Left hindlimb (tissue), 1 donor: ENCODE results near the gene PDGFA.

Source experiments
- DNase-seq: peaks from one replicate; pipeline ENCODE4 v3.0.0-alpha.2; 2018

The PDGFA gene

DNA sequence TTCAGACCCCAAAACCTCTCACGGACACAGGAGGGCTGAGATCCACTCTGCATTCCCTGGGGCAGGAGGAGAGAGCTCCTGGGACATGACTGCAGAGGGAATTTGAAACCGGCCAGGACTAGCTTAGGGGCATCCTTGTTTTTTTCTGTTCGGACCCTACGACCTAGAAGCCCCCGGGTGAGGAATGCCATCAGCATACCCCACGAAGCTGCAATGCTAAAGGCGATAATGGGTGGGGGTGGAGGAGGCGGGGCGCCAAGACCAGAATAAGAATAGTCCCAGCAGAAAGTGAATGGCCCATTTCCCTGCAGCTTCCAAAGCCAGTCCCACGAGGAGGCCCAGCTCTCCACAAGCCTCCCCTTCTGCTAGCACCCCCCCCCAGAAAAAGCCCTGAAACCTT is 4.0 kb downstream of the PDGFA start:
- DNase-seq, result no peak

DNA sequence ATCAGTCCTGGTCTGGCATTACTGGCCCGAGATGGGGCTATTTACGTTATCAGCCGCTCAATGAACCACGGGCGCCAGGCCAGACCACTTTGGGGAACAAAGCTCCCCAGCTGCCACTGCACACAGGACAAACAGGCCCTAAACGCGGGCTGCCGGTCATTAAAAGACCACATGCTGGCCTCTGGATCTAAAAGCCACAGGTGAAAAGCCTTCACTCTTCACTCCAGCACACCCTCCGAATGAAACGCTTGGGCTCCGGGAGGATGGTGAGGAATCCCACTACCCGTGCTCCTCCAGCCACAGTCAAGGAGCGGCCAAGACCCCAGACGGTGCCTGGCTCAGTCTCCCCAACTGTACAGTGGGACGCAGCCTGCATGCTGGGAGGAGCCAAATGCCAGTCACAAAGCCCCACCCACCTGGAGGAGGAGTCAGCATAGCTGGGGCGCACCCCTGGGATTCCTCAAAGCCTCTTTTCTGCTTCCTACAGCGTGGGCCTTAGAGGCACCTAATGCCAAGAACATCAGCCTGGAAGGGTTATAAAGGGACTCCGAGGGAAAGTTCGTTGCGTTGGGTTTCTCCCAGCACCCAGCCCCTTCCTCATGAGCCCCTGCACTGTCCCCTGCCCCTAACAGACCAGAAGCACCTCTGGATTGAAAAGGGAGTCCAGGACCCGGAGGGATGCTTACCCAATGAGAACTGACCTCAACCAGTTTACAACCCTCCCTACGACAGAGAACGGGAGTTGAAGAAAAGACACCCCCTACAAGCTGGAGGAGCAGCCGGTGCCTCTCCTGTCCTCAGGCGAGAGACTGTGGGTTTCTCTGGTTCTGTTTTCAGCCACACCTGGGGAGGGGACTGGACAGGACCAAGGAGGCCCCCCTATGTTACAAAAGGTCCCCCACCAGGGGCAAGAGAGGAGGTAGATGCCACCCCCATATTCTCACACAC is 4.7 kb downstream of the PDGFA start:
- DNase-seq, result no peak

DNA sequence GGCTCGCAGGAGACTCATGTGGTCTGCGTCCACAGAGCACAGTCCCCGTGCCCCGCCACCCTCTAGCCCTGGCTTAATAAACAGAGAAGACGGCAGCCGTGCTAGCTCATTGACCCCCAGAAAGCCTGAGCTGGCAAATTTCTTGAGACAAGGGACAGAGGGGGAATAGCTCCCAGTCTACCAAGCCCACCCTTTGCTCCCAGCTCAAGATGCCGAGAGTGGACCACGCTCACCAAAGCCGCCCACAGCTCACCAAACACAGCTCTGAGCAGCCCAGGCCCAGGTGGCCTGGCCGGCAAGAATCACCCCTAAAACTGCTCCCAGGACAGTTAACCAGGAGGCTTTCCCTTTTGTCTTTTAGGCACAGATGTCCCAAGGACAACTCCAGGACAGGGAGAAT is 5.4 kb downstream of the PDGFA start:
- DNase-seq, result no peak

DNA sequence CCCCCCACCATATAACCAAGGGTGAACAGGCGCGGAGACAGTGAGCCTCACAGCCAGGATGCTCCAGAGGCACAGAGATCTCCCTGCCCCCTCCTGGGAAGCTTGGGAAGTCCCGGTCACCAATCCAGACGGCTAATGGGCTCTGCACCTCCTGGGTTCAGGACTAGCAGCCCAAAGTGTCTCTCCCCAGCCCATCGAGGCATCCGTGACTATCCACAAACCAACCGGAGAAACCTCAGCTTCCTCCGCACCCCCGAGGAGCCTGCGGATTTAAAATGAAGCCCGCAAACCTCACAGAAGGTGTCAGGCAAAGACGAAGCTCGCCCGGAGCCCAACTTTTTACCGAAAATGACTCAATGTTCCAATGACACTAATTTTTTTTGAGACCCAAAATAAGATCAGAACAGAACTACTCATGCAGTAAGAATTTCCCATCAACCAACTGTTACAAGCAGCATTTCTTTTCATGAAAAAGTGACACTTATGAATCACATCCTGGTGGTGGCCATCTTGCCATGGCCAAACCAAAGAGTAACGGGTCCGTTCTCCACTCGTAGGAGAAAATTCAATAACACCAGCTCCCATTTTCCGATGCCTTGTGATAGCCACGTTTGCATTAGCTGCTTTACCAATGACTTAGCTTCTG is 6.0 kb downstream of the PDGFA start:
- no peak for DNase-seq

DNA sequence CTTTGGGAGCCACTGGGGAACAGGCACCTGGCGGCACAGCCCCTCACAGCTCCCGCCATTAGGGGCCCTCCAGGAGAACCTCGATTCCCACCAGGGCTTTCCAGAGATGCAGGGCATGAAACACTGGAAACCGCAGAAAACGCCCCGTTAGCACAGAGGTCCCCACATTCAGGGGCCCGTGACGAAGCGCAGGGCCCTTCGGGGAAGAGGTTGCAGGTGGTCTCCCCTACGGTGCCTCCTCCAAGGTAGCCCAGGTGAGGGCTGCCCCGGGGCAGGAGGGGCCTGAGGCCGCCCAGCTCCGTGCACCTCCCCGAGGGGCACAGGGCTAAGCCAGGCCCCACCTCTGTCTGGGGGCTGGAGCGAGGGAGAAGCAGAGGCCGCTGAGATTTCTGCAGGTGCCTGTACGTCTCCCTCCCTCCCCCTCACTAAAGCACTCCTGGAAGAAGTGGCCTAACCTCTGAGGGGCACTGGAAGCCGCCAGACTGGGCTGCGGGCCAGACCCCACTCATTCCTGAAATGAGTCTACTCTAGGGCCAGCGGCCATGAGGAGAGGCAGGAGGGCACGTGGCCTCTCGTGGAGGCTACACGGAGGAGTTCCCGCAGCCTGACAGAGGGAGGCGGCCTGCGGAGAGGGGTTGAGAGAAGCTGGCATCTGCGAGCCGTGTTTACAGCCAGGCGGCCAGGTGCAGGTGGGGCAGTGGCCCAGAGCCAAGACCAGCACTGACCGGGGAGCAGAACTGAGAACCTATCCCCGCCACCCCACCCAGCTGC is 6.9 kb downstream of the PDGFA start:
- DNase-seq, result no peak

DNA sequence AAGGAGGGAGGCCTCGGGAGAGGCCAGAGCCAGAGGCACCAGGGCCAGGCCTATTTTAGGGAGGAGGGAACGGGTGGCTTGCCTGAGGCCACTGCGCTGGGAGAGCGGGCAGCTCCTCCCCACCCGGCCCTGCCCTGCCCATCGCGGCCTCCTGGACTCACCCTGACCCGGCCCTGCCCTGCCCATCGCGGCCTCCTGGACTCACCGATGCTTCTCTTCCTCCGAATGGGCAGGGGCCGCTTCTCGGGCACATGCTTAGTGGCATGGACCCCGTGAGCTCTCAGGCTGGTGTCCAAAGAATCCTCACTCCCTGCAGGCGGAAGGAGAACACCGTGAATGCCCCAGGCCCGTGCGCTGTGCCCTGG is 7.5 kb downstream of the PDGFA start:
- no peak for DNase-seq

DNA sequence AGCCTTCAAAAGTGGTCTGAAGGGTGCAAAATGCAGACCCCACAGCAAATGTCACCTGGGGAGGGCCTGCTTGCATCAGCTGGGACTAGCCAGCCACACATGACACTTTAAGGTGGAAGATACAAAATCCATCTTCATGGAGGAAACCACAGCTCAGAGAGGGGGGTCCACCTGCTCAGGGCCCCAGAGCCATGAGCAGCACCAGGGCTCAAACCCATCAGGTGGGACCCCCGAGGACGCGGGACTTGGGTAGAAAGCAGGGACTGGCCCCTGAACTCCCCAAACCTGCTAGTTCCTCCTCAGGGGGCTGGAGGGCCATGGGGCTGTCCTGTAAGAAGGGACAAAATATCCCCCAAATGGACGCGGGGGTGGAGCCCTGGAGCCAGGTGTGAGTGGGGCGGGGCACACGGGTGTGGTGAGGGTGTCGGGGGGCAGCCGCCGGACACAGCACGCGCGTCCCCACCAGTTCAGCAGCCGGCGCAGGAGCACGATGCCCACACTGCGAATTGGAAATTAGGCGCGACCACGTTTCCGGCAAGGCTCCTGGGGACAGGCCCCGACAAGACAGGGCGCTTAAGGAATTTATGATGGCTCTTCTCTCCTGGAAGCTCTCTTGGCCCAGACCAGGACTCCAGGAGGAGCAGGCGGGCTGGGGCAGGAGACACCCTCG is 8.0 kb downstream of the PDGFA start:
- peak; percentile 23 for DNase-seq

DNA sequence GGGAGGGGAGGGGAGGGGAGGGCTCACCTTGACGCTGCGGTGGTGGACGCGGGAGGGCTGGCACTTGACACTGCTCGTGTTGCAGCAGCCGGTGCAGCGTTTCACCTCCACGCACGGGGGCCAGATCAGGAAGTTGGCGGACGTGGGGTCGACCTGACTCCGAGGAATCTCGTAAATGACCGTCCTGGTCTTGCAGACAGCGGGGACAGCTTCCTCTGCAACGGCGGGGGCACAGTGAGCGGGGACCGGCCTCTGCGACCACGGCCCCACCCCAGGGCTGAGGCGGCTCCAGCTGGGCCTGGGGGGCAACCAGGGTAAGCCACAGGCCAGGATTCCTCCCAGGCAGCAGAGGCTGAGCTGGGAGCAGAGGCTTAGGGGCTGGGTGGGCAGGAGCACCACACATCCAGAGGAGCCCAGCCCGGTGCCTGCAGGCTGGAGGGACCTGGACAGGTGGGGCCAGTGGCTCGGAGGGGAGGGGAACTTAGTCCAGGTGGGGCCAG is 8.8 kb downstream of the PDGFA start:
- DNase-seq, result peak; percentile 12

DNA sequence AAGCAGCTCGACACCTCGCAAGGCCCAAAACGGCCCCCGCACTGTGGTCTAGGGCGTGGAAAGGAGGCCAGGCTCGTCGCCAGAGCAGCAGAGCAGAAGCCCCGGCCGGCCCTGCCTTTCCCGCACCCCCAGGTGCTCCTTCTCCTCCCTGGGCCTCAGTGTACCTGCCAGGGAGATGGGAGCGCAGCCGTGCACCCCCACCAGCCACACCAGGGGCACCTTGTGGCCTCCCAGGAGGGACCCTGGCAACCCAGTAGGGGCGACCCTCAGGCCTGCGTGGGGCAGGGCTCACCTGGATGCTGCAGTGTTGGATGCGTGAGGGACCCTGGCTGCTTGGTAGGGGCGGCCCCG is 9.5 kb downstream of the PDGFA start:
- peak; percentile 23 for DNase-seq

DNA sequence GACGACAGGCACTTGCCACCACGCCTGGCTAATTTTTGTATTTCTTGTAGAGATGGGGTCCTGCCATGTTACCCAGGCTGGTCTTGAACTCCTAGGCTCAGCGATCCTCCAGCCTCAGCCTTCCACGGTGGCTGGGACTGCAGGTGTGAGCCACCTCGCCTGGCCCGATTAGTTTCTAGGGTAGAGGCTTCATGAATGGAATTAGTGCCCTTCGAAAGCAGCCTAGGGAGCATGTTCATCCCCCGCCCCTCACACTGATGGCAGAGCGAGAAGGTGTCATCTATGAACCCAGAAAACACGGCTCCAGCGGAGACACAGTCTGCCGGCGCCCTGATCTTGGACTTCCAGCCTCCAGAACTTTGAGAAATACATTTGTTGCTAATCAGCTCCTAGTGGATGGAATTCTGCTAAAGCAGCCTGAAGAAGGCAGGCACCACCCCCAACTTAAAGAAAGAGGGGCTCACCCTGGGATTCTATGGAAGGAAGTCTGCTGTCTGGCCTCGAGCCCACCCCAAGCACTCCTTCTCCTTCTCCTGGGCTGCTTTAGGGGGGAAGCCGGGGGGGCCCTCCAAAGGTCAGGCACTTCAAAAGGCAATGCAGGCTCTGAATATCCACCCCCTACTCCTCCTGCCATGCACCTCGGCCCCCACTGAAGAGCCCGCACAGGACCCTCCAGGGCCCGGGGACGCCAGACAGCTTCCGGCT is 10.1 kb downstream of the PDGFA start:
- DNase-seq, result peak; percentile 19

DNA sequence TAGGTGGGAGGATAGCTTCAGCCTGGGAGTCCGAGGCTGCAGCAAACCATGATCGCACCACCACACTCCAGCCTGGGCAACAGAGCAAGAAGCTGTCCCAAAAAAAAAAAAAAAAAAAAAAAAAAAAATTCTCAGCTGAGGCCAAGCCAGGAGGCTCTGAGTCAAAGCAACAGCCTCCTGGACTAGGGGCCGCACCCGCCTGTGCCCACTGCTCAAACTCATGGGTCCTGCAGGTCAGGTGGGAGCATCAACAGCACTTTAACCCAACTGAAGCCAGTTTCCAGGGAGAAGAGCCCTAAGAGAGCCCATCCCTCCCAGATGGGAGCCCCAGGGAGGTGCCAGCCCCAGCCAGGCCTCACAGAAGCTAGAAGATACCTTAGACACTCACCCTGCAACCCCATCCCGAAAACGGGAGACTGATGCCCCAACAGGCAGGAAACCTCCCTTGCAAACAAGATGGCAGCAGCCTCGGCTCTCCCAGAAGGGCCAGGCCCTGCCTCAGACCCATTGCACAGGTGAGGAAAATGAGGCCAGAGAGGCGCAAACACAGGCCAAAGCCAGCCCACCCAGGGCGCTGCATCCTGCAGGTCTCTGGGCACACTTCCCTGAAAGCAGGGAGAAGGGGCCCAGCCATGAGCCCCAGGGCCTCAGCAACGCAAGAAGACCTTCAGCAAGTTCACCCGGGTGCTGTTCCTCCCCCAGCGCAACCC is 11.0 kb downstream of the PDGFA start:
- DNase-seq, result no peak

DNA sequence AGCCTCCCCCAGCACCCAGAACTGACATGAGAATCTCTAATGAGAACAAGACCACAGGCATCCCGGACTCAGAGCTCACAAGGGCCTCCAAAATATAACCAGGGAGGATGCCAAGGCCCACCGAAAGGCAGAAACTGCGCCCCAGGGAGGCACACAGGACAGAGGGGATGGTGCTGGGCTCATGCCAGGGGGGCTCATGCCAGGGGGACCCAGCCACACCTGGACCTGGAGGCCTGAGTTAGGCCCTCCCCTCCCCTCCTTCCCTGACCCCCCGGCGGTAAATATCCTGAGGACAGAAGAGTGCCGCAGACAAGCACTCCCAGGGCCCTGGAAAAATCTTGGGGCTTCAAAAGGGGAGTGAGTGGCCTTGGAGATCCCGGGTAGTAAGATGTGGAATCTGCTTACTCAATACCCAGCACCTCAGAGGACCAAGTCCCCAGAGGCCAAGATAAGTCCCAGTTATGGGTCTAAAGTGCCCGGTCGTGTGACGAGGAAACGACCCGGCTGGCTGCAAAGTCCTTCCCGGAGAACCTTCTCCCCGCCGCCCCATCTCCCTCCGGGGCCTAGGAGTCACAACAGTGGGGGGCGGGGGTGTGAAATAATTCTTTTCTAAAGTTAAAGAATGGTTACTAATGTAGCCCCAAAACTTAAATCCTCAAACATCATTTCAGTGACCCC is 11.9 kb downstream of the PDGFA start:
- DNase-seq, result peak; percentile 22

DNA sequence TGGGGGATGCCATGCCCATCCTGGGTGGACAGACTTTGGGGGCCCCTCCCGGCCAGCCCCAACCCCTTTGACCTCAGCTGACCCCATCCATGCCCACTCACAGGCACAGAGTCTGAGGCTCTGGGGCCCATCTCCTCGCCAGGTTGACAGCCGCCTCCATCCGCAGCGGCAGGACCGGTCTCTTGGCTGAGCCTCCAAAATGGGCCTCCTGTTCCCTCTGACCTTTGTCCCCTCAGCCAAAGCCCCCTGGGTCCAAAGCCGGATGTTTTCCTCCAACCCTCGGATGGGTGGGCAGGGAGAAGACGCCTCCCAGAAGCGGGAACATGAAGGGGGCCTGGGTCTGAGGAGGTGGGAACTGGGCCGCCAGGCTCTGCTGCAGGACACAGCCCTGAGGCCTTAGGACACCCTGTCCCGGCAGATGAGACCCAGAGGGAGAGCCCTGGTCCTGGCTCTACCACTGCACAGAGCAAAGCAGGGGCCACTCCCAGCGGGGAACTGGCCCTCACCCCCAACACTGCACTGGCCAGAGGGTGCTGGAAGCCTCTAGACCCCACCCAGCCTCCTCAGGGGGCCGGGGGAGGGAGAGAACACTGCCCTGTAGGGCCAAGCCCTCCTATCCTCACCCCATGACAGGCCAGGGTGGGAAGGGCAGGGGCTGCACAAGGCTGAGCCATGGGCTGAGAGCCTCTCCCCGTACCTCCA is 12.6 kb downstream of the PDGFA start:
- peak; percentile 24 for DNase-seq

DNA sequence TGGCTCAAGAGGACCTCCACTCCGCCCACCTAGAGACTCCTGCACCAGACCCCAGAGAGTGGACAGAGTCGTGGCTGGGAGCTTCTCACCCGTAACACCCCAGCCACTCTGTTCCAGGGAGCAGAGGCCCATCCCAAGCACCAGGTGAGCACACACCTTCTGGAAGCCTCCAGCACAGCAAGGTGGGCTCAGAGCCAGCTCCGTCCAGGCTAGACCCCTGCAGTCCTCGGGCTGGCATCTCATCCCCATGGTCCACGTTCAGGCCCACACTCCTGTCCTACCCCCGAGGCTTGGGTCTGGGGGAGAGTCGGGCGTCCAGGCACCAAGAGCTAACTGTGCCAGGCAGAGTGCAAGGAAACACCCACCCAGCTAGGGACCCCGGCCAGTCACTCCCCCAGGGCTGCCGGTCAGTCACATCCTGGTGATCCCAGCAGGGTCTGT is 13.2 kb downstream of the PDGFA start:
- peak; percentile 29 for DNase-seq

DNA sequence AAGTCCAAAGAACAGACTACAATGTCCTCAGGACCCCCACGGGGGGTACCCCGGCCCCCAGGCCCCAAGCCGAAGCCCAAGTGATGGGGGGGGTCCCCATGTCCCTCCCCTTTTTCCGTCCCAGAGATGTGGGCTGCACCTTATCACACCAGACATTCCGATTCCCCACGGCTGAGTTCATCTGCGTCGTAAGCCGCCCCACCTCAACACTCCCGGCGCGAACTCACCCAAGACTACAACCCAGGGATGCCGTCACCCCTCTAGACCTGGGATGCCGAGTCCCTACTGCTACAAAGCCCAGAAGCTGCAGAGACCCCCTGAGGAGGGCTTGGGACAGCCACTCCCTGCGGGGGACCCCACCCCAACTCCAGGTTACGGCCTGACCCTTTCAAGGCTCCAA is 14.5 kb downstream of the PDGFA start:
- DNase-seq, result peak; percentile 26

DNA sequence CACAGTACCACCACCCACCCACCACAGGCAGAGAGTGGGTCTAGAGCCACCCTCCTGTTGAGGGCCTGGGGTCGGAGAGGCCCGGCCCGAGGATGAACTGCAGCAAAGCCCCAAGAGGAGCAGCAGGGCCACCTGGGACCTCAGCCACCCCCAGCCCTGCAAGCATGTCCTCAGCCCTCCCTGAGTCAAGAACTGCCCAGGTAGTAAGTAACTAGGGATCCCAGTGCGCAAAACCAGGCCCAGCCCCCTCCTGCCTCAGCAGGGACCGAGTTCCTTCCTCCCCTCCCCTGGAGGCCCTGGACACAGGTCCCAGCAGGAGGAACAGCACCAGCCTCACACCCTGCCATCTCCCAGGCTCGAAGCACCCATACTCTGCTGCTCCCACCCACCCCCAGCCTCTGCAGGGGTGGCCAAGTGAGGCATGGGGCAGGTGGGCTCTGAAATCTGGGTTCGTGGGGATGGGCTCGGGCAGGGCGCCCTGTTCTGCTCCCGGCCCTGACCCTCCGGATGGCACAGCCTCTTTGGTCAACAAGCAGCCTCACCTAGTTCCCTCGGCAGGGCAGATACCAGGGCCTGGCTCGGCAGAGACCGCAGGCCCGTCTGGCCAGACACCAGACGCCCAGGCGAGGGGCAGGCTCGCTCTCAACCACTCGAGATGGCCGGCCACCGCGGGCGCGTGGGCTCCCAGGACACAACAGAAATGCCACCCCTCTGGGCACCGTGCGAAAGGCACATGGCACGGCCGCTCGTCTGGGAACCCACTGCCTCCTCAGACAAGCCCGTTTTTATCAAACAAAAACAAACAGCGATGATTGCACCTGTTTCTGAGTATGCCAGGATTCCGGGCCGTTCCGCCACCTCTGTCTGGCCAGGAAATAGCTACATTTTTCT is 15.2 kb downstream of the PDGFA start:
- peak; percentile 24 for DNase-seq

DNA sequence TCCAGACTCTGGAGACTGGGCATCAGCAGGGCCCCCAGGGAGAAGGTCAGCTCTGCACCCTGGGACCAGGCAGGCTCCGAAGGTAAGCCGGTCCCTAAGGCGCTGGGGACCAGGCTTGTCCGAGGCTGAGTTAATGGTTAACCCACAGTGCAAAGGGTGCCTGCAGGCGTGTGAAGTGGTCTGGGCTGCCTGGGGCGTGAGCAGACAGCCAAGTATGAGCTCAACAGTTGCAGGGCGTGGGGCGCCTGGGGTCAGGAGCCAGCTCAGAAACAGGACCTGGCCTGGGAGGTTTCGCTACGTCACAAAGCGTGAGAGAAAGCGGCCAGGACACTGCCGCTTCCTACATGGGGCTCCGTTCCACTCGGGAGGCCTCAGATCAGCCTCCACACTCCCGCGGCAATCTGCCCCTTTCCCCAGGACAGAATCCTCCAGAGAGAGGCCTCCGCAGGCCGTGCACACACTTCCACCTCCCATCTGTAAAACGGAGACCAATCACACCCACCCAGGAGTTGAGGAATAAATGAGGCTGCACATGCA is 16.0 kb downstream of the PDGFA start:
- no peak for DNase-seq

DNA sequence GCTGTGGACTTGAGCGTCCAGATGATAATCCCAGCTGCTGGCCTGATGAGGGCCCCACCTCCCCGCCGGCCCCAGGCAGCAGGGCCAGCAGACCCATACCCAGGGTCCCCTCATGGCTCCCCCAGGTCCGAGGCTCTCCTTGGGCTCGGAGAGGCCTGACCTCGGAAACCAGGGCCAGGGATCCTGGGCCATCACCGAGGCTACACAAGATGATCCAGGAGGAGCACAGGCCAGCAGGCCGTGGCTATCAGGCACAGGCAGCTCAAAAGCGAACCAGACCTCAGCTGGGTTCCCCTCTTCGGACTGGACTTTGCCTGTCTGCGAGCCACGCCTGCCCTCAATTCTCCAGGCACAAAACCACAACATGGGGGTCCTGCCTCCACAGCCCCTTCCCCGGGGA is 17.4 kb downstream of the PDGFA start:
- DNase-seq, result no peak

DNA sequence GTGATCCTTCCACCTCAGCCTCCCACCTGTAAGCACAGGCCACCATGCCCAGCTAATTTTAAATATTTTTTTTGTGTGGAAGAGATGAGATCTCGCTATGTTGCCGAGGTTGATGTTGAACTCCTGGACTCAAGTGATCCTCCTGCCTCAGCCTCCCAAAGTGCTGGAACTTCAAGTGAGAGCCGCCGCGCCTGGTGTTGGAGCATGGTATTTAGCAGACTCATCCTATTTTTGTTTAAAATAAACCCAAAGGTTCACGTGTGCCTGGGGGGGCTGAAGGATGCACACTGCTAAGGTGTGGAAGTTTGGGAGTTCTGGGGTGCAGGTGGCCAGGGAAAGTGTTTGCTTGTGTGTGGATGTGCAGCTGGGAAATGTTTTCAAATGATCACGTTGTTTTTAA is 18.1 kb downstream of the PDGFA start:
- DNase-seq, result no peak
